ENCODE measurements around the gene RERE.
"Not testable (repeated sequence)": the region's sequence is repeated elsewhere in the genome, so short reads cannot be mapped to it uniquely, and the experiment has no call there.

The RERE gene

GRCh38 chr1:8506456-8506855 lies 311.0 kb downstream of the RERE start:
- Histone ChIP-seq H3K36me3 (no peaks in the 10 kb centered on the region), H3K27ac (no peak overlapping the region), H3K27me3 (no peaks in the 10 kb centered on the region), H3K4me1 (ENCODE audit: control insufficient read depth in 1 of 2, insufficient read depth in 1 of 2, low read depth in 1 of 2, low read length in 1 of 2) (peaks cover 6% of the 10 kb centered on the region in 2 experiments), H3K4me3 (ENCODE audit: low read depth in 1 of 2, low read length in 1 of 2) (no peak overlapping the region), H3K9me3 (no peaks in the 10 kb centered on the region)
- TF ChIP-seq CTCF (IDR thresholded peaks at IDR 0.05), result no peak

GRCh38 chr1:8503842-8504241 lies 313.6 kb downstream of the RERE start:
- H3K4me1 ChIP-seq (ENCODE audit: control insufficient read depth in 1 of 2, insufficient read depth in 1 of 2, low read depth in 1 of 2, low read length in 1 of 2), result peaks cover 0 to 2% of the 10 kb centered on the region in 2 experiments
- no peak for TF ChIP-seq CTCF (IDR thresholded peaks at IDR 0.05)
- H3K9me3 ChIP-seq, result no peaks in the 10 kb centered on the region
- H3K36me3 ChIP-seq, result no peaks in the 10 kb centered on the region
- H3K27ac ChIP-seq, result no peak overlapping the region
- H3K4me3 ChIP-seq (ENCODE audit: low read depth in 1 of 2, low read length in 1 of 2), result no peak overlapping the region
- no peaks in the 10 kb centered on the region for H3K27me3 ChIP-seq

GRCh38 chr1:8502949-8503348 lies 314.5 kb downstream of the RERE start:
- H3K36me3 ChIP-seq; H3K27ac ChIP-seq; H3K4me1 ChIP-seq (ENCODE audit: control insufficient read depth in 1 of 2, insufficient read depth in 1 of 2, low read depth in 1 of 2, low read length in 1 of 2); H3K27me3 ChIP-seq; H3K9me3 ChIP-seq; H3K4me3 ChIP-seq (ENCODE audit: low read depth in 1 of 2, low read length in 1 of 2): not testable (repeated sequence)

- Histone ChIP-seq H3K36me3 (no peaks in the 10 kb centered on the region), H3K27ac (peak overlapping the region; percentile 81), H3K4me1 (ENCODE audit: control insufficient read depth in 1 of 2, insufficient read depth in 1 of 2, low read depth in 1 of 2, low read length in 1 of 2) (peaks cover 22 to 23% of the 10 kb centered on the region in 2 experiments), H3K9me3 (no peaks in the 10 kb centered on the region), H3K4me3 (ENCODE audit: low read depth in 1 of 2, low read length in 1 of 2) (no peak overlapping the region), H3K27me3 (no peaks in the 10 kb centered on the region)
- no peak for TF ChIP-seq CTCF (IDR thresholded peaks at IDR 0.05)
Measured at GRCh38 chr1:8497210-8497819, 320.1 kb downstream of the RERE start.

- H3K27me3 ChIP-seq, result no peaks in the 10 kb centered on the region
- H3K9me3 ChIP-seq, result no peaks in the 10 kb centered on the region
- peak overlapping the region; percentile 81 for H3K27ac ChIP-seq
- H3K36me3 ChIP-seq, result no peaks in the 10 kb centered on the region
- no peak overlapping the region for H3K4me3 ChIP-seq (ENCODE audit: low read depth in 1 of 2, low read length in 1 of 2)
- H3K4me1 ChIP-seq (ENCODE audit: control insufficient read depth in 1 of 2, insufficient read depth in 1 of 2, low read depth in 1 of 2, low read length in 1 of 2), result peaks cover 22 to 23% of the 10 kb centered on the region in 2 experiments
- TF ChIP-seq CTCF (IDR thresholded peaks at IDR 0.05), result no peak
Measured at GRCh38 chr1:8496473-8496872, 321.0 kb downstream of the RERE start.

GRCh38 chr1:8495928-8496401 lies 321.5 kb downstream of the RERE start:
- Histone ChIP-seq H3K4me1 (ENCODE audit: control insufficient read depth in 1 of 2, insufficient read depth in 1 of 2, low read depth in 1 of 2, low read length in 1 of 2) (peaks cover 22 to 23% of the 10 kb centered on the region in 2 experiments), H3K9me3 (no peaks in the 10 kb centered on the region), H3K4me3 (ENCODE audit: low read depth in 1 of 2, low read length in 1 of 2) (no peak overlapping the region), H3K36me3 (no peaks in the 10 kb centered on the region), H3K27ac (no peak overlapping the region), H3K27me3 (no peaks in the 10 kb centered on the region)
- TF ChIP-seq CTCF (IDR thresholded peaks at IDR 0.05), result no peak

Measured in neutrophil (primary cell).